NCI-H187 (cell line): ENCODE data around the gene CACNA2D2.

Source experiments
- DNase-seq, 2 experiments: peaks; one replicate each; lab custom pipeline; 2025; lab: John Stamatoyannopoulos, UW

CACNA2D2 gene

GRCh38 chr3:50503504-50504342, at the start of gene CACNA2D2:
Gene CACNA2D2, minus strand, starts transcription at chr3:50503634. Its CDS starts 211 bp downstream, at chr3:50503423.
- no peak for DNase-seq

GRCh38 chr3:50552598-50552997, 49.2 kb upstream of the CACNA2D2 start:
- DNase-seq = no peak

- DNase-seq = no peak
These were observed 48.4 kb upstream of the CACNA2D2 start for GRCh38 chr3:50551681-50552435.

GRCh38 chr3:50551054-50551659, 47.7 kb upstream of the CACNA2D2 start:
- DNase-seq = no peak

GRCh38 chr3:50550079-50550736, 46.8 kb upstream of the CACNA2D2 start:
- DNase-seq = peak; percentile 2 to 3

GRCh38 chr3:50549226-50549625, 45.8 kb upstream of the CACNA2D2 start:
- DNase-seq = no peak

GRCh38 chr3:50545781-50546180, 42.3 kb upstream of the CACNA2D2 start:
- no peak for DNase-seq

GRCh38 chr3:50542177-50543034, 39.0 kb upstream of the CACNA2D2 start:
- peak; percentile 8 to 28 for DNase-seq

GRCh38 chr3:50539356-50540286, 36.2 kb upstream of the CACNA2D2 start:
- DNase-seq = no peak

- no peak for DNase-seq
These were observed 34.1 kb upstream of the CACNA2D2 start for GRCh38 chr3:50537421-50538129.

- no peak for DNase-seq
These were observed 33.2 kb upstream of the CACNA2D2 start for GRCh38 chr3:50536471-50537180.

- no peak for DNase-seq
These were observed 31.4 kb upstream of the CACNA2D2 start for GRCh38 chr3:50534681-50535330.

GRCh38 chr3:50533807-50534461, 30.5 kb upstream of the CACNA2D2 start:
- no peak for DNase-seq

- no peak for DNase-seq
These were observed 29.9 kb upstream of the CACNA2D2 start for GRCh38 chr3:50533316-50533715.

GRCh38 chr3:50532062-50532705, 28.8 kb upstream of the CACNA2D2 start:
- DNase-seq = no peak

- no peak for DNase-seq
These were observed 27.8 kb upstream of the CACNA2D2 start for GRCh38 chr3:50531201-50531600.
